HCEC 1CT (cell line): ENCODE data around the gene ZFC3H1.

ENCODE experiments used
- DNase-seq: peaks from one replicate; pipeline ENCODE4 v3.0.0-alpha.2; 2017

Gene ZFC3H1

GRCh38 chr12:71636704-71637115 lies 26.9 kb downstream of the ZFC3H1 start:
- DNase-seq, result peak; percentile 70

- DNase-seq, result no peak
Measured at GRCh38 chr12:71627438-71628002, 36.1 kb downstream of the ZFC3H1 start.

GRCh38 chr12:71626768-71627167 lies 36.9 kb downstream of the ZFC3H1 start:
- DNase-seq, result peak; percentile 23

- no peak for DNase-seq
Measured at GRCh38 chr12:71626098-71626497, 37.5 kb downstream of the ZFC3H1 start.

- no peak for DNase-seq
Measured at GRCh38 chr12:71625476-71625875, 38.2 kb downstream of the ZFC3H1 start.

- no peak for DNase-seq
Measured at GRCh38 chr12:71621938-71622337, 41.7 kb downstream of the ZFC3H1 start.

GRCh38 chr12:71610031-71610795 lies 53.4 kb downstream of the ZFC3H1 start:
- no peak for DNase-seq

- DNase-seq, result no peak
Measured at GRCh38 chr12:71607494-71608330, 55.9 kb downstream of the ZFC3H1 start.

- DNase-seq, result no peak
Measured at GRCh38 chr12:71605039-71605438, 58.6 kb downstream of the ZFC3H1 start.

- DNase-seq, result no peak
Measured at GRCh38 chr12:71602761-71603577, 60.7 kb downstream of the ZFC3H1 start.

- DNase-seq, result no peak
Measured at GRCh38 chr12:71601546-71601945, 62.1 kb downstream of the ZFC3H1 start.

GRCh38 chr12:71599210-71599609 lies 64.4 kb downstream of the ZFC3H1 start:
- DNase-seq, result no peak

GRCh38 chr12:71594214-71594948 lies 69.3 kb downstream of the ZFC3H1 start:
- no peak for DNase-seq

GRCh38 chr12:71592841-71593240 lies 70.8 kb downstream of the ZFC3H1 start:
- no peak for DNase-seq

- DNase-seq, result no peak
Measured at GRCh38 chr12:71591601-71592000, 72.0 kb downstream of the ZFC3H1 start.

- no peak for DNase-seq
Measured at GRCh38 chr12:71589478-71589881, 74.2 kb downstream of the ZFC3H1 start.

GRCh38 chr12:71587012-71587411 lies 76.6 kb downstream of the ZFC3H1 start:
- DNase-seq, result no peak

- DNase-seq, result no peak
Measured at GRCh38 chr12:71585218-71585617, 78.4 kb downstream of the ZFC3H1 start.

GRCh38 chr12:71584356-71584755 lies 79.3 kb downstream of the ZFC3H1 start:
- DNase-seq, result no peak

- no peak for DNase-seq
Measured at GRCh38 chr12:71582925-71583324, 80.7 kb downstream of the ZFC3H1 start.

GRCh38 chr12:71581206-71581605 lies 82.4 kb downstream of the ZFC3H1 start:
- no peak for DNase-seq

- DNase-seq, result no peak
Measured at GRCh38 chr12:71578694-71579258, 84.9 kb downstream of the ZFC3H1 start.
